ENCODE data around the gene MLC1. TPM values are rescaled to one million over a fixed set of nuclear protein-coding genes. Genes with fewer than 3 reads are reported as not detected.

Gene MLC1
- polyA plus RNA-seq, 1 donor (not counting 4 experiments of a cell fraction or from before 2014, with no cell fraction given) = not detected

DNA sequence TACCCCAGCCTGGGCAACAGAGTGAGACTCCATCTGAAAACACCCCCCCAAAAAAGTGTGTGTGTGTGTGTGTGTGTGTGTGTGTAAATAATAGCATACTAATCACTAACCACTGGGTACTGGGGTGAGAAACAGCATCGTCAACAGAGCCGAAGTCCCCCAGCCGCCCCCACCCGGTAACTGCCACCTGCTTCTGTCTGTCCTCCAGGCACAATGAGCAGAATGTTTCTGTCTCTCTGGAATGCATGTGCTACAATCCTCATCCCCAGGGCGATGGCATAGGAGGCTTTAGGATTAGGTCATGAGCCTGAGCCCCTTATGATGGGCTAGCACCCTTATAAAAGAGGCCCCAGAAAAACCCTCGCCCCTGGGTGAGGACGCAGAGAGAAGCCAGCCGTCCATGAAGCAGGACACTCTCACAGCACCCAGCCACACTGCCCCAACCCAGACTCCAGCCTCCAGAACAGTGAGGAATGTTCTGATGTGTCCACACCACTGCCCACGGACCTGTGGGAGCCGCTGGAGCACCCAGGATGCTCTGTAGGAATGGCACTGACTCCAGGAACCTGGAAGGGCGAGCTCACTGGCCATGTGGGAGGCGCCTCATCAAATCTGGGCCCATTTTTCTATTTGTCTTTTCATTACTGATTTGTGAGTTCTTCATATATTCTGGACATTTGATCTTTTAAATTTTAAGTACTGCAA, 37.0 kb downstream of the MLC1 start:
- DNase-seq (ENCODE audit: low read depth, low spot score) = no peak
- FAIRE-seq = no peak
- Histone ChIP-seq H3K9me1 (ENCODE audit: control insufficient read depth, extremely low read depth, insufficient read depth, low read length) (no peaks in the 10 kb centered on the region), H3K4me2 (ENCODE audit: control insufficient read depth, extremely low read depth, insufficient read depth, low read depth, low read length) (no peak overlapping the region), H3K4me1 (ENCODE audit: control insufficient read depth, extremely low read depth, insufficient read depth, low read length) (no peaks in the 10 kb centered on the region), H2AFZ (ENCODE audit: control insufficient read depth, low read length) (no peak overlapping the region), H3K9me3 (ENCODE audit: control insufficient read depth, low read depth, low read length) (no peaks in the 10 kb centered on the region), H3K9ac (ENCODE audit: control insufficient read depth, extremely low read depth, insufficient read depth, low read length) (no peak overlapping the region), H4K20me1 (ENCODE audit: control insufficient read depth, extremely low read depth, insufficient read depth, low read length) (no peaks in the 10 kb centered on the region), H3K36me3 (ENCODE audit: control insufficient read depth in 2 of 2, extremely low read depth in 1 of 2, insufficient read depth in 2 of 2, low read length in 2 of 2) (no peaks in the 10 kb centered on the region), H3K4me3 (ENCODE audit: control insufficient read depth in 2 of 3, extremely low read depth in 1 of 3, insufficient read depth in 2 of 3, low read depth in 1 of 3, low read length in 3 of 3) (no peak overlapping the region), H3K27me3 (ENCODE audit: control insufficient read depth, extremely low read depth, insufficient read depth, low read length) (no peaks in the 10 kb centered on the region), H3K27ac (ENCODE audit: control insufficient read depth, insufficient read depth, low read length) (no peak overlapping the region), H3K79me2 (ENCODE audit: control insufficient read depth, insufficient read depth, low read length) (no peaks in the 10 kb centered on the region)
- dilution Hi-C loops (cut with MboI; ENCODE audit: extremely low pct_ligation_motif_present, low sequenced_read_pairs) = no loop called here
- TF ChIP-seq, protein P1, sequence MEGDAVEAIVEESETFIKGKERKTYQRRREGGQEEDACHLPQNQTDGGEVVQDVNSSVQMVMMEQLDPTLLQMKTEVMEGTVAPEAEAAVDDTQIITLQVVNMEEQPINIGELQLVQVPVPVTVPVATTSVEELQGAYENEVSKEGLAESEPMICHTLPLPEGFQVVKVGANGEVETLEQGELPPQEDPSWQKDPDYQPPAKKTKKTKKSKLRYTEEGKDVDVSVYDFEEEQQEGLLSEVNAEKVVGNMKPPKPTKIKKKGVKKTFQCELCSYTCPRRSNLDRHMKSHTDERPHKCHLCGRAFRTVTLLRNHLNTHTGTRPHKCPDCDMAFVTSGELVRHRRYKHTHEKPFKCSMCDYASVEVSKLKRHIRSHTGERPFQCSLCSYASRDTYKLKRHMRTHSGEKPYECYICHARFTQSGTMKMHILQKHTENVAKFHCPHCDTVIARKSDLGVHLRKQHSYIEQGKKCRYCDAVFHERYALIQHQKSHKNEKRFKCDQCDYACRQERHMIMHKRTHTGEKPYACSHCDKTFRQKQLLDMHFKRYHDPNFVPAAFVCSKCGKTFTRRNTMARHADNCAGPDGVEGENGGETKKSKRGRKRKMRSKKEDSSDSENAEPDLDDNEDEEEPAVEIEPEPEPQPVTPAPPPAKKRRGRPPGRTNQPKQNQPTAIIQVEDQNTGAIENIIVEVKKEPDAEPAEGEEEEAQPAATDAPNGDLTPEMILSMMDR (optimal IDR thresholded peaks at IDR 0.05 in 1 of 3, IDR thresholded peaks at IDR 0.05 in 1 of 3, conservative IDR thresholded peaks at IDR 0.05 in 1 of 3; ENCODE audit: extremely low read depth in 1 of 3, insufficient read depth in 2 of 3, low read length in 3 of 3) = no peak
- no peak for TF ChIP-seq EZH2 (IDR thresholded peaks at IDR 0.05; ENCODE audit: low read length)

DNA sequence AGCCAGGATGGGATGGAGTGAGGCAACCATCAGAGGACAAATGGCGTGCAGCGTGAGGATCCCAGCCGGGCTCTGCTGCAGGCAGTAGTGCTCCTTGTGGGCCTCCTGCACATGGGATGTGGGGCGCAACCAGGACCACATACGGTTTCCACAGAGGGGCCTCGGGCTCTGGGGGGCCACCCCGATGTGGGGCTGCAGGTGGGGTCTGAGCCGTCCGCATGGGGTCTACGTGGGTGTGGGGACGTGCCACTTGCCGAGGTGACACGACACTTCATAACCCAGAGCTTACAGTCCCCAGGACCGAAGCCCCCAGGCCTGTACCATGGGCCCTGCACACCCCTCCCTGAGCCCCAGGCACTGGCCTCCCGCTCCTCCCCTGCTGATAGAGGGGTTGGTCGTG, 37.9 kb downstream of the MLC1 start:
- H3K4me1 ChIP-seq (ENCODE audit: control insufficient read depth, extremely low read depth, insufficient read depth, low read length) = no peaks in the 10 kb centered on the region
- H3K27me3 ChIP-seq (ENCODE audit: control insufficient read depth, extremely low read depth, insufficient read depth, low read length) = no peaks in the 10 kb centered on the region
- H3K4me2 ChIP-seq (ENCODE audit: control insufficient read depth, extremely low read depth, insufficient read depth, low read depth, low read length) = no peak overlapping the region
- no peaks in the 10 kb centered on the region for H3K9me3 ChIP-seq (ENCODE audit: control insufficient read depth, low read depth, low read length)
- H3K79me2 ChIP-seq (ENCODE audit: control insufficient read depth, insufficient read depth, low read length) = no peaks in the 10 kb centered on the region
- no peak overlapping the region for H3K4me3 ChIP-seq (ENCODE audit: control insufficient read depth in 2 of 3, extremely low read depth in 1 of 3, insufficient read depth in 2 of 3, low read depth in 1 of 3, low read length in 3 of 3)
- no peak overlapping the region for H3K9ac ChIP-seq (ENCODE audit: control insufficient read depth, extremely low read depth, insufficient read depth, low read length)
- FAIRE-seq = no peak
- H2AFZ ChIP-seq (ENCODE audit: control insufficient read depth, low read length) = no peak overlapping the region
- no peaks in the 10 kb centered on the region for H3K9me1 ChIP-seq (ENCODE audit: control insufficient read depth, extremely low read depth, insufficient read depth, low read length)
- dilution Hi-C loops (cut with MboI; ENCODE audit: extremely low pct_ligation_motif_present, low sequenced_read_pairs) = no loop called here
- no peak for DNase-seq (ENCODE audit: low read depth, low spot score)
- H4K20me1 ChIP-seq (ENCODE audit: control insufficient read depth, extremely low read depth, insufficient read depth, low read length) = no peaks in the 10 kb centered on the region
- no peaks in the 10 kb centered on the region for H3K36me3 ChIP-seq (ENCODE audit: control insufficient read depth in 2 of 2, extremely low read depth in 1 of 2, insufficient read depth in 2 of 2, low read length in 2 of 2)
- no peak for TF ChIP-seq EZH2 (IDR thresholded peaks at IDR 0.05; ENCODE audit: low read length)
- TF ChIP-seq, protein P1 (optimal IDR thresholded peaks at IDR 0.05 in 1 of 3, IDR thresholded peaks at IDR 0.05 in 1 of 3, conservative IDR thresholded peaks at IDR 0.05 in 1 of 3; ENCODE audit: extremely low read depth in 1 of 3, insufficient read depth in 2 of 3, low read length in 3 of 3) = no peak
- no peak overlapping the region for H3K27ac ChIP-seq (ENCODE audit: control insufficient read depth, insufficient read depth, low read length)
